Neural cell (in vitro differentiated cells): ENCODE measurements around the gene NKAIN2. TPM values are rescaled to one million over a fixed set of nuclear protein-coding genes. Genes with fewer than 3 reads are reported as not detected.

Experiments
- H2AFZ ChIP-seq: fragments of 200-600, 300-800 bp; sonication (generic), shearing (Covaris generic); 2 replicates; pipeline ENCODE4 v1.6.0; 2014; ENCODE audit warnings: low read depth, mild to moderate bottlenecking, antibody characterized with exemption, low read length, moderate library complexity
- H3F3A ChIP-seq: fragments of 200-600 bp; shearing (Covaris generic); 2 replicates; pipeline ENCODE4 v1.6.1; 2016; ENCODE audit warnings: mild to moderate bottlenecking, moderate library complexity, mixed read lengths, antibody characterized with exemption, low read length; ENCODE audit not compliant: insufficient read depth, poor library complexity, severe bottlenecking
- H3K27ac ChIP-seq: fragments of 200-600, 300-800 bp; sonication (generic), shearing (Covaris generic); 2 replicates; pipeline ENCODE4 v1.5.1; 2014; ENCODE audit warnings: mild to moderate bottlenecking, low read length, moderate library complexity
- H3K27me3 ChIP-seq: fragments of 300-800, 200-600 bp; sonication (generic), shearing (Covaris generic); 2 replicates; pipeline ENCODE4 v1.6.0; 2014; ENCODE audit warnings: mild to moderate bottlenecking, low read depth, low read length, moderate library complexity; ENCODE audit not compliant: insufficient read depth
- H3K36me3 ChIP-seq: fragments of 300-800, 200-600 bp; sonication (generic), shearing (Covaris generic); 2 replicates; pipeline ENCODE4 v1.5.1; 2014; ENCODE audit warnings: mild to moderate bottlenecking, antibody characterized with exemption, low read length, moderate library complexity; ENCODE audit not compliant: insufficient read depth
- H3K4me2 ChIP-seq: fragments of 300-800, 200-600 bp; sonication (generic), shearing (Covaris generic); 2 replicates; pipeline ENCODE4 v1.6.0; 2014; ENCODE audit warnings: mild to moderate bottlenecking, low read length
- H3K4me3 ChIP-seq: fragments of 300-800, 200-600 bp; sonication (generic), shearing (Covaris generic); 2 replicates; pipeline ENCODE4 v1.5.1; 2014; ENCODE audit warnings: mild to moderate bottlenecking, low read length, moderate library complexity
- H3K79me2 ChIP-seq: fragments of 200-600 bp; shearing (Covaris generic); replicated peaks from 2 replicates; pipeline ENCODE4 v1.6.0; 2014; ENCODE audit warnings: mild to moderate bottlenecking, low read length, moderate library complexity; ENCODE audit not compliant: insufficient read depth
- H3K9ac ChIP-seq: fragments of 300-800, 200-600 bp; sonication (generic), shearing (Covaris generic); 2 replicates; pipeline ENCODE4 v1.6.1; 2016; ENCODE audit warnings: mild to moderate bottlenecking, low read length, mixed read lengths
- H3K9me2 ChIP-seq: fragments of 200-600 bp; shearing (Covaris generic); 2 replicates; pipeline ENCODE4 v1.6.1; 2016; ENCODE audit warnings: mild to moderate bottlenecking, low read length, mixed read lengths; ENCODE audit not compliant: insufficient read depth
- H3K9me3 ChIP-seq: fragments of 200-600, 300-800 bp; sonication (generic), shearing (Covaris generic); 2 replicates; pipeline ENCODE4 v1.6.1; 2016; ENCODE audit warnings: mild to moderate bottlenecking, mixed run types, low read length, moderate library complexity, mixed read lengths
- H4K20me1 ChIP-seq: fragments of 200-600 bp; shearing (Covaris generic); 2 replicates; pipeline ENCODE4 v1.6.1; 2016; ENCODE audit warnings: mild to moderate bottlenecking, mixed run types; ENCODE audit not compliant: insufficient read depth
- CTCF ChIP-seq: fragments of 450-650 bp; IDR thresholded peaks from 2 replicates; pipeline ENCODE4 v1.5.1; 2014; ENCODE audit warnings: antibody characterized with exemption, mild to moderate bottlenecking, moderate library complexity; ENCODE audit not compliant: poor library complexity, severe bottlenecking
- EP300 ChIP-seq: fragments of 450-650 bp; conservative IDR thresholded peaks from 2 replicates; pipeline ENCODE4 v1.6.1; 2014; ENCODE audit warnings: antibody characterized with exemption, mild to moderate bottlenecking, moderate library complexity; ENCODE audit not compliant: poor library complexity, severe bottlenecking
- EZH2 ChIP-seq: fragments of 200-600, 300-800 bp; shearing (Covaris generic), sonication (generic); IDR thresholded peaks from 2 replicates; pipeline ENCODE4 v1.6.1; 2014; ENCODE audit warnings: antibody characterized with exemption, low read length, borderline replicate concordance, mild to moderate bottlenecking; ENCODE audit not compliant: insufficient read depth, poor library complexity, severe bottlenecking
- MXI1 ChIP-seq: fragments of 450-650 bp; conservative IDR thresholded peaks from 2 replicates; pipeline ENCODE4 v1.6.1; 2014; ENCODE audit warnings: antibody characterized with exemption, mild to moderate bottlenecking; ENCODE audit not compliant: poor library complexity, severe bottlenecking
- POLR2AphosphoS5 ChIP-seq: IDR thresholded peaks from 2 replicates; pipeline ENCODE4 v1.6.1; 2012
- RAD21 ChIP-seq: fragments of 450-650 bp; conservative IDR thresholded peaks from 2 replicates; pipeline ENCODE4 v1.6.1; 2014; ENCODE audit warnings: antibody characterized with exemption, mild to moderate bottlenecking, moderate library complexity
- SMC3 ChIP-seq: fragments of 450-650 bp; conservative IDR thresholded peaks from 2 replicates; pipeline ENCODE4 v1.6.1; 2014; ENCODE audit warnings: antibody characterized with exemption, mild to moderate bottlenecking, moderate library complexity; ENCODE audit not compliant: poor library complexity
- TAF1 ChIP-seq: IDR thresholded peaks from 2 replicates; pipeline ENCODE4 v1.6.1; 2012; ENCODE audit warnings: low read depth
- polyA plus RNA-seq: library from polyadenylated mRNA; depleted of rRNA; stranded (reverse); fragments of >200 nt; gene quantifications from 2 replicates; pipeline ENCODE4 v1.2.3, GENCODE V29; 2014
- TF ChIP-seq, protein P1 (sequence below): IDR thresholded peaks from 2 replicates; pipeline ENCODE4 v1.6.1; 2012; ENCODE audit warnings: borderline replicate concordance

Gene NKAIN2
- polyA plus RNA-seq, 1 donor from 2014 or later, result 23.2 TPM

- Histone ChIP-seq H3K36me3 (no peaks in the 10 kb centered on the region), H3K27me3 (no peaks in the 10 kb centered on the region), H3F3A (no peaks in the 10 kb centered on the region), H3K9me3 (no peaks in the 10 kb centered on the region), H3K79me2 (no peaks in the 10 kb centered on the region), H3K9me2 (no peaks in the 10 kb centered on the region), H3K27ac (no peak overlapping the region), H3K4me3 (no peak overlapping the region), H3K4me2 (no peak overlapping the region), H2AFZ (no peak overlapping the region), H3K9ac (no peak overlapping the region), H4K20me1 (no peaks in the 10 kb centered on the region)
- no peak for TF ChIP-seq TAF1
- TF ChIP-seq EP300, result no peak
- no peak for TF ChIP-seq MXI1
- TF ChIP-seq, protein P1, sequence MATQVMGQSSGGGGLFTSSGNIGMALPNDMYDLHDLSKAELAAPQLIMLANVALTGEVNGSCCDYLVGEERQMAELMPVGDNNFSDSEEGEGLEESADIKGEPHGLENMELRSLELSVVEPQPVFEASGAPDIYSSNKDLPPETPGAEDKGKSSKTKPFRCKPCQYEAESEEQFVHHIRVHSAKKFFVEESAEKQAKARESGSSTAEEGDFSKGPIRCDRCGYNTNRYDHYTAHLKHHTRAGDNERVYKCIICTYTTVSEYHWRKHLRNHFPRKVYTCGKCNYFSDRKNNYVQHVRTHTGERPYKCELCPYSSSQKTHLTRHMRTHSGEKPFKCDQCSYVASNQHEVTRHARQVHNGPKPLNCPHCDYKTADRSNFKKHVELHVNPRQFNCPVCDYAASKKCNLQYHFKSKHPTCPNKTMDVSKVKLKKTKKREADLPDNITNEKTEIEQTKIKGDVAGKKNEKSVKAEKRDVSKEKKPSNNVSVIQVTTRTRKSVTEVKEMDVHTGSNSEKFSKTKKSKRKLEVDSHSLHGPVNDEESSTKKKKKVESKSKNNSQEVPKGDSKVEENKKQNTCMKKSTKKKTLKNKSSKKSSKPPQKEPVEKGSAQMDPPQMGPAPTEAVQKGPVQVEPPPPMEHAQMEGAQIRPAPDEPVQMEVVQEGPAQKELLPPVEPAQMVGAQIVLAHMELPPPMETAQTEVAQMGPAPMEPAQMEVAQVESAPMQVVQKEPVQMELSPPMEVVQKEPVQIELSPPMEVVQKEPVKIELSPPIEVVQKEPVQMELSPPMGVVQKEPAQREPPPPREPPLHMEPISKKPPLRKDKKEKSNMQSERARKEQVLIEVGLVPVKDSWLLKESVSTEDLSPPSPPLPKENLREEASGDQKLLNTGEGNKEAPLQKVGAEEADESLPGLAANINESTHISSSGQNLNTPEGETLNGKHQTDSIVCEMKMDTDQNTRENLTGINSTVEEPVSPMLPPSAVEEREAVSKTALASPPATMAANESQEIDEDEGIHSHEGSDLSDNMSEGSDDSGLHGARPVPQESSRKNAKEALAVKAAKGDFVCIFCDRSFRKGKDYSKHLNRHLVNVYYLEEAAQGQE, result no peak
- no peak for TF ChIP-seq POLR2AphosphoS5
- TF ChIP-seq EZH2, result no peak
- TF ChIP-seq RAD21, result no peak
- no peak for TF ChIP-seq SMC3
- TF ChIP-seq CTCF, result no peak
These were observed 500.3 kb downstream of the NKAIN2 start for GRCh38 chr6:124303971-124304370.

- H3K9me2 ChIP-seq, result no peaks in the 10 kb centered on the region
- H4K20me1 ChIP-seq, result no peaks in the 10 kb centered on the region
- H3F3A ChIP-seq, result no peaks in the 10 kb centered on the region
- H3K27me3 ChIP-seq, result no peaks in the 10 kb centered on the region
- no peak overlapping the region for H3K4me2 ChIP-seq
- H3K36me3 ChIP-seq, result no peaks in the 10 kb centered on the region
- H3K9me3 ChIP-seq, result no peaks in the 10 kb centered on the region
- no peak overlapping the region for H3K9ac ChIP-seq
- H2AFZ ChIP-seq, result no peak overlapping the region
- no peak overlapping the region for H3K4me3 ChIP-seq
- H3K79me2 ChIP-seq, result no peaks in the 10 kb centered on the region
- no peak for TF ChIP-seq SMC3
- no peak for TF ChIP-seq CTCF
- TF ChIP-seq, protein P1, result no peak
- no peak for TF ChIP-seq RAD21
- no peak for TF ChIP-seq MXI1
- TF ChIP-seq TAF1, result no peak
- no peak for TF ChIP-seq POLR2AphosphoS5
- TF ChIP-seq EP300, result no peak
- TF ChIP-seq EZH2, result no peak
- no peak overlapping the region for H3K27ac ChIP-seq
These were observed 506.5 kb downstream of the NKAIN2 start for GRCh38 chr6:124310139-124310538.
